ENCODE data around the gene CLCN7.
"Not testable (repeated sequence)": the region's sequence is repeated elsewhere in the genome, so short reads cannot be mapped to it uniquely, and the experiment has no call there.

The CLCN7 gene

GRCh38 chr16:1445518-1446203 is 29.2 kb downstream of the CLCN7 start:
- DNase-seq (ENCODE audit: low spot score): no peak

DNA sequence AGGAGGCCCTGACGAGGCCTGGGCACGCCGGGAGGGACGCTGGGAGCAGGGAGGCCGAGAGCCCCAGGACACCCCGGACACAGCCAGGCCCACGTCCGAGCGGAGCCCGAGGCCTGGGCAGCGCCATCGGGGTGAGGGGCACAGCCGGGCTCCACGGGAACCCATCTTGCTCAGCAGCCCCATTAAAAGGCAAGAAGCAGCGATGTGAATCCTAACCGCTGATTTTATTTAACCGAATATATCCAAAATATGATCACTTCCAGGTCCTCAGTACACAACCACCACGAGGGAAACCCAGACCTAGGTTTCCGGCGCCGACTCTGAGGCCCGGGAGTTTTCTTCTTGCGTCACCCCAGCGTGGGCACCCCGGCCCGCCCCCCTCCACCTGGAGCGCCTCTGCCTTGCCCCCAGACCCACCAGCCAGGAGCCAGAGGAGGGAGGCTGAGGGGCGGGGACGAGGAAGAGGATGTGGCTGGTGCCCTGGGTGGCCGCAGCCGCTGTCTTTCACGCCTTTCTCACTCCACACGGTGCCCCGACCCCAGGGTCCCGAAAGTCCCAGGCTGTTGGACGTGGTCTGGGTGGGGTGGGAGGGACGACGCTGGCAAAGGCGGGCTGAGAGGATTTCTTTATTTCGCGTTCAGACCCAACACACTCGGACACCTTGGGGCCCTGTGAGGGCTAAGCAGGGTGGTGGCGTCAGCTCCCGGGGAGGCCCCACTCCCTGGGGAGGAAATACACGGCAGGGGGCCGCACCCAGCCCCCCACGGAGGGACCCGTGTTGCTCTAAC is 29.9 kb downstream of the CLCN7 start:
- no peak for DNase-seq (ENCODE audit: low spot score)

DNA sequence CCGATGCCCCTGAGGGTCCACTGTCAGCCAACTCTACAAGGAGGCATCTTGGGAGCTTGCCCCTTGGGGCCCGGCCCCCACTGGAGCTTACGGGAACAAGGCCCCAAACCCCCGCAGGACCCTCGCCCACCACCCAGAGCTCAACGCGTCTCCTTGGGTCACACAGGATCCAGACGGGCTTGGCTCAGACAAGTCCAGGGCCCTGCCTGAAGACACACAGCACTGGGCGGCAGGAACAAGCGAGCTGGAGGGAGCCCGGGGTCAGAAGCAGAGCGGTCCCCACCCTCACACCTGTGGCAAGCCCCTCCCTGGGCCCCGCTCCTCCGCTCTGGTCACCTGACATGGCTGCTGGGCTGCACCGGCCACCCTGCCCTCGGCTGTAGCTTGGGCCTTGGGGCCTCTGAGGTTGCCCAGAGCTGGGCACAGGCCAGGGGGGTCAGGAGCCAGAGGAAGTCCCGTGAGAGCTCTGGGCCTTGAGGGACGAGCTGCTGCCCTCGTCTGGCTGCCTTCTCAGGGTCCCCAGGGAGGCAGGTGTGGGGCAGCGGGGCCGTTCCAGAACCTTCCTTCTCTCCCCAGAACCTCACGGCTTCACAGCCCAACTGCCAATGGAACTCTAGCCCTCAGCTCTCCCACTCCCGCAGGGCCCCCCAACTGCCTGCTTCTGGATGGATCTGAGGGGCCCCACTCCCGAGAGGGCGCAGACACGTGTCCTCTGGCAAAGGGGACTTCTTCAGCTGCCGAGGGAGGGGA is 30.7 kb downstream of the CLCN7 start, which contains the start of gene CCDC154:
TSS of gene CCDC154 (minus strand) at position 577 of the 750 bp plus-strand sequence. CDS start at position 343, 234 bp downstream.
- DNase-seq (ENCODE audit: low spot score): no peak

GRCh38 chr16:1443403-1443973 is 31.3 kb downstream of the CLCN7 start:
- DNase-seq (ENCODE audit: low spot score): no peak

GRCh38 chr16:1442697-1443096 is 32.1 kb downstream of the CLCN7 start:
- DNase-seq (ENCODE audit: low spot score): no peak

DNA sequence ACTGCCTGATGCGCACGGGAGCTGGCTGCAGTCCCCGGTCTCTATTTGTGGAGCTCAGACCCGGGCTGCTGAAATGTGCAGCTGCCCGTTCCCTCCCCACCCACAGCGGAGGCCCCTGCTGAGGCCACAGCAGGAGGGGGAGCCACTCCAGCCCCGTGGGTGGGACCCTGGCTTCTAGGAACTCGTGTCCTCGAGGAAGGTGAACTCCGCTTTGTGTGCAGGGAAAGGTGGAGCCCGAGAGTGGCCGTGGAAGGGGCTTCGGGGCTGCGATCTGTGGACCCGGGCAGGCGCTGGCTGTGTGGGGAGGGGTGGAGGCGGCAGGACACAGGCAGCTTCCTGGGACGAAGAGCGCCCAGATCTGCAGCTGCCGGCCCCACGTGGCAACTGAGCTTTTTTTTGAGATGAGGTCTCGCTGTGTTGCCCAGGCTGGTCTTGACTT is 33.4 kb downstream of the CLCN7 start:
- DNase-seq (ENCODE audit: low spot score): no peak

DNA sequence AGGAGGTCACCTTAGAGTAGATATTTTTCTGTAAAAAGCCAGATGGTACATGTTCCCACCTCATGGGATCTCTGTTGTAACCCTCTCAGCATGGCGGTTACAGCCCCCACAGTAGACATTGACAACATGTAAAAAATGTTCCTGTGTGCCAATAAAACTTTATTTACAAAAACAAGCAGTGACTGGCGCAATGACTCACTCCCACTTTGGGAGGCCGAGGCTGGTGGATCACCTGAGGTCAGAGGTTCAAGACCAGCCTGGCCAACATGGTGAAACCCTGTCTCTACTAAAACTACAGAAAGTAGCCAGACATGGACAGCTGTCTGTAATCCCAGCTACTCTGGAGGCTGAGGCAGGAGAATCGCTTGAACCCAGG is 35.1 kb downstream of the CLCN7 start:
- not testable (repeated sequence) for DNase-seq (ENCODE audit: low spot score)

DNA sequence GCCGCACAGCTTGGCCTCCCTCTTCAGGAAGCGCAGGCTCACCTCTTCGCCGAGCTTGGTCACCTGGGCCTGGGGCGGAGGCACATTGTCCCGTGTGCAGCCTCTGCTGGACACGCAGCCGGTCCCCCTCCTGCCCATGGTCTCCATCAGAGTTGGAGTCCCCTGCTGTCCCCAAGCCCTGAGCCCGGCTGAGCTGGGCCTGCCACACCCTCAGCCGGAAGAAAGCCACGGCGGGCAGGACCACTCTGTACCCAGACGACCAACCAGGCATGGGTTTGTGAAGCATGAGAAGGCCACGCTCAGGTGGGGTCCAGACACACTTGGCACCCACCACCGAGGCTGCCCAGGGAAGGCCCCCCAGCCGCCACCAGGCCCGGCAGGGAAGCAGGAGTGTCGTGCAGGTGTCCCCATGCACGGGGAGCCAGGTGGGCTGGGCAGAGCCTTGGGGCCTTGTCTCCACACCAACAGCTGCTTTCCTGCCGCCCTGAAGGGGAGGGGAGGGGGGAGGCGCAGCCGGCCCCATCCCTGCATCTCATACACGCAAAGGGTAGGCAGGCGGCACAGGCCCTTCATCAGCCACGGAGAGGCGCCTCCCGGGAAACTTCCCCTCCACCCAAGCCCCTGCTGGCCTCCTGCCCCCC is 35.6 kb downstream of the CLCN7 start:
- no peak for DNase-seq (ENCODE audit: low spot score)

DNA sequence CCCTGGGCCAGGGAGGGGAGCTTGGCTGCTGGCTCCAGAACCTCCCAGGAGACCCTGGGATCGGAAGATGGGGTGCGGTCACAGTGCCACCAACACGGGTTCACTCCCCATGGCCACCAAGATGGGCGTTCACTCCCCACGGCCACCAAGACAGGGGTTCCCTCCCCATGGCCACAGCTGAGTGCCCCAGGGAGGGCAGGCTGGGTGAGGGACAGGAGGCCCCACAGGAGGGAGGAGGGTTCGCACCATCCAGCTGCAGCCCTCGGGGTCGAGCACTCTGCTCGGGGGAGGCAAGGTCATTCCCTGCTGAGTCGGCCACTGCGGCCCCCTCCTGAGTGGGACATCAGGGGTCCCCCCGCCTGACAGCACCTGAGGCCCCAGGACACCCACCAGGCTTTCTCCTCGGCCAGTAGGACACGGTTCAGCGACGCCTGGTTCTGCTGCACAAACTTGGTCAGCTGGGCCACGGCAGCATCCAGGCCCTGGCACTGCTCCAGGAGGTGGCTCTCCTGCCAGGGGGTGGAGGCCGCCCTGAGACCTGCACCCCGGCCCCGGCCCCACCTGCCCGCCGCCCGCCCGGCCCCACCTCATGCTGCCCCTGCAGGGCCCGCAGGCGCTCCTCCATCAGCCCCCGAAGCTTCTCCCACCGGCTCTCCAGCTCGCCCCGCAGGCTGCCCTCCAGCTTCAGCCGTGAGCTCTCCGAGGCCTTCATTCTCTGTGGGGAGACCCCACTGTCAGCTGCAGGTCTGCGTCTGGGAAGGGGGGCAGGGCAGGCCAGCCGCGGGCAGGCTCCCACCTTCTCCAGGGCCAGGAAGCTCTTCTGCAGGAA is 36.4 kb downstream of the CLCN7 start:
- DNase-seq (ENCODE audit: low spot score): no peak

DNA sequence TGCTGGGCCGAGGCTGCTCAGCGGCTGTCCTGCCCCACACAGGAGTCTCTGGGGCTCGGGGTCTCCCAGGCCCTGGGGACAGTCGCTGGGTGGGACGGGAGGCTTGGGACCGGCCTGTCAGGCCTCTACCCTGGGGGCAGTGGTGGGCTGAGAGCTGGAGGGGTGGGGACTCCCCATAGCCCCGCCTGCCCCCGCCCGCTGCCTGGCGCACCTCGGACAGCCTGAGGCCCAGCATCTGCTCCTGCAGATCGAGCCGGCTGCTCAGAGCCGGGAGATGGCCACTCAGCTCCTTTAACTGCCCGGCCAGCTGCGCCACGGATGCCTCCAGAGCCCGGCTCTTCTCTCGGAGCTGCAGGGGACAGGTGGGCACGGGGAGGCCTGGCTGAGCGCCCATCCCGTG is 37.2 kb downstream of the CLCN7 start:
- no peak for DNase-seq (ENCODE audit: low spot score)

GRCh38 chr16:1436731-1437355 is 38.0 kb downstream of the CLCN7 start:
- no peak for DNase-seq (ENCODE audit: low spot score)

GRCh38 chr16:1435921-1436697 is 38.7 kb downstream of the CLCN7 start:
- peak; percentile 79 for DNase-seq (ENCODE audit: low spot score)

- DNase-seq (ENCODE audit: low spot score): no peak
Observed at GRCh38 chr16:1434644-1435592, 39.9 kb downstream of the CLCN7 start.

- no peak for DNase-seq (ENCODE audit: low spot score)
Observed at GRCh38 chr16:1433756-1434155, 41.1 kb downstream of the CLCN7 start.

GRCh38 chr16:1433263-1433560 is 41.6 kb downstream of the CLCN7 start:
- DNase-seq (ENCODE audit: low spot score): no peak

DNA sequence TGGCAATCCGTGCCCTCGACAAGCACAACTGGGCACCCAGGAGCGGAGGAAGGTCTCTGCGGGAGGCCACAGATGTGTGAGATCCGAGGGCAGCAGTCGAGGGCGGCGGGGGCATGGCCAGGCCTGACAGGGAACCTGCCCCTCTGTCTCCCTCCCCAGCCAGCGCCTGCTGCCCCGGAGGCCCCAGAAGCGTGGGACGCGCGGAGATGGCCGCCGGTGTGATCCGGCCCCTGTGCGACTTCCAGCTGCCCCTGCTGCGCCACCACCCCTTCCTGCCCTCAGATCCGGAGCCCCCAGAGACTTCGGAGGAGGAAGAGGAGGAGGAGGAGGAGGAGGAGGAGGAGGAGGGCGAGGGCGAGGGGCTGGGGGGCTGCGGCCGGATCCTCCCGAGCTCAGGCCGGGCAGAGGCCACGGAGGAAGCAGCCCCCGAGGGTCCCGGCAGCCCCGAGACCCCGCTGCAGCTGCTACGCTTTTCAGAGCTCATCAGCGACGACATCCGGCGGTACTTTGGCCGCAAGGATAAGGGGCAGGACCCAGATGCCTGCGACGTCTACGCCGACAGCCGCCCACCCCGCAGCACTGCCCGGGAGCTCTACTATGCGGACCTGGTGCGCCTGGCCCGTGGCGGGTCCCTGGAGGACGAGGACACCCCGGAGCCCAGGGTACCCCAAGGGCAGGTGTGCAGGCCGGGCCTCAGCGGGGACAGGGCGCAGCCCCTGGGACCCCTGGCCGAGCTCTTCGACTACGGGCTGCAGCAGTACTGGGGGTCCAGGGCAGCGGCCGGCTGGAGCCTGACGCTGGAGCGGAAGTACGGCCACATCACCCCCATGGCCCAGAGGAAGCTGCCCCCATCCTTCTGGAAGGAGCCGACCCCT is 42.2 kb downstream of the CLCN7 start:
- DNase-seq (ENCODE audit: low spot score): no peak

DNA sequence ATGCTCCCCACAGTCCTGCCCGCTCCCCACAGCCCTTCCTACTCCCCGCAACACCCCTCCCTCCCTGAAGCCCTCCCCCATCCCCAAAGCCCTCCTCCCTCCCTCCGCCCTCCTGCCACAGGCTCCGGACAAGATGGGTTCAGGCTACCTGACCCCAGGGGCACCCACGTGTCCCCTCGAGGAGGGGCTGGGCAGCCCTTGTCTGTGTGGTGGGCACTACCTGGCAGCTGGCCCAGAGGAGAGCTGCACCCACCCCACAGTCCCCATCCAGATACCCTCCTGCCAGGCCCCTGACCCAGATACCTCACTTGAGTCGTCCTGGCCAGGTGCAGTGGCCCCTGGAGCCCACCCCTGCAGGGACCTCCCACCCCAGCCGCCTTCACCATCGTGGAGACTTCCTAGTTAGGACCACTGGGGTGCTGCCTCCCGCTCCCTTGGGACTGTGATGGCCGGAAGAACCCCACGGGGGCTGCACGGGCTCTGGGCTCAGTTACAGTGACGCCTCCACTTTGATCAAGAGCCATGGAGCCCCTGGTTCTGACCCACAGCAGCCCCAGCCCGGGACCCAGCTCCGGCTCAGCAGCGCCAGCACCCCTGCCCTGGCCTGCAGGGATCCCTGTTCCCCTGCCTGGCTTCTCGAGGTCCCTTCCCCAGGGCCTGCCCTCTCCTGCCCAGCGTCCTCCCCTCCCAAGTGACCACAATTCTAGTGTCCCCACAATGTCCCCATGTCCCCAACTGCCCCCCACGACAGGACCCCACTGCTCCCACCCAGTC is 43.1 kb downstream of the CLCN7 start:
- no peak for DNase-seq (ENCODE audit: low spot score)
